Mammary epithelial cell (primary cell): ENCODE results near the gene PACS1.

Experiments used
- CTCF ChIP-seq, 2 donors: IDR thresholded peaks in 1 of 2; conservative IDR thresholded peaks in 1 of 2; 2 replicates each; pipeline ENCODE4 v1.5.1; 2011 to 2012; ENCODE audit warnings: inconsistent platforms in 2 of 2, low read length in 2 of 2, mild to moderate bottlenecking in 2 of 2, control low read depth in 1 of 2, low read depth in 1 of 2; ENCODE audit not compliant: insufficient read depth in 1 of 2; ENCODE audit errors: extremely low read depth in 1 of 2
- EZH2 ChIP-seq: IDR thresholded peaks from 2 replicates; pipeline ENCODE4 v1.6.1; 2012; ENCODE audit warnings: low read length, inconsistent platforms, borderline replicate concordance

- no peak for TF ChIP-seq CTCF (conservative IDR thresholded peaks at IDR 0.05 in 1 of 2, IDR thresholded peaks at IDR 0.05 in 1 of 2; ENCODE audit: extremely low read depth in 1 of 2, insufficient read depth in 1 of 2, low read depth in 1 of 2, low read length in 2 of 2)
- no peak for TF ChIP-seq EZH2
Measured at GRCh38 chr11:66150140-66150539, 80.1 kb downstream of the PACS1 start.
